ENCODE measurements around the gene GFI1B.
"Not testable (repeated sequence)": the region's sequence is repeated elsewhere in the genome, so short reads cannot be mapped to it uniquely, and the experiment has no call there.

GFI1B gene

GRCh38 chr9:132967908-132968307 lies 10.6 kb upstream of the GFI1B start:
- not testable (repeated sequence) for DNase-seq (ENCODE audit: low read depth in 1 of 2, low spot score in 1 of 2)

- DNase-seq (ENCODE audit: low read depth in 1 of 2, low spot score in 1 of 2) = no peak
Observed at GRCh38 chr9:132969783-132970182, 8.7 kb upstream of the GFI1B start.

GRCh38 chr9:132970324-132971062 lies 8.0 kb upstream of the GFI1B start:
- DNase-seq (ENCODE audit: low read depth in 1 of 2, low spot score in 1 of 2) = no peak

GRCh38 chr9:132973166-132973565 lies 5.3 kb upstream of the GFI1B start:
- DNase-seq (ENCODE audit: low read depth in 1 of 2, low spot score in 1 of 2) = no peak

- DNase-seq (ENCODE audit: low read depth in 1 of 2, low spot score in 1 of 2) = no peak
Observed at GRCh38 chr9:132973713-132974112, 4.8 kb upstream of the GFI1B start.

GRCh38 chr9:132975961-132976360 lies 2.5 kb upstream of the GFI1B start:
- no peak for DNase-seq (ENCODE audit: low read depth in 1 of 2, low spot score in 1 of 2)

- no peak for DNase-seq (ENCODE audit: low read depth in 1 of 2, low spot score in 1 of 2)
Observed at GRCh38 chr9:132976571-132976970, 1.9 kb upstream of the GFI1B start.

- no peak for DNase-seq (ENCODE audit: low read depth in 1 of 2, low spot score in 1 of 2)
Observed at GRCh38 chr9:132978112-132978450, 413 bp upstream of the GFI1B start.

GRCh38 chr9:132980157-132980556 lies 1.7 kb downstream of the GFI1B start:
- DNase-seq (ENCODE audit: low read depth in 1 of 2, low spot score in 1 of 2) = no peak

- no peak for DNase-seq (ENCODE audit: low read depth in 1 of 2, low spot score in 1 of 2)
Observed at GRCh38 chr9:132982458-132982857, 4.0 kb downstream of the GFI1B start.

GRCh38 chr9:132983491-132984201 lies 5.2 kb downstream of the GFI1B start:
- no peak for DNase-seq (ENCODE audit: low read depth in 1 of 2, low spot score in 1 of 2)

- DNase-seq (ENCODE audit: low read depth in 1 of 2, low spot score in 1 of 2) = no peak
Observed at GRCh38 chr9:132984202-132985070, 5.9 kb downstream of the GFI1B start.

GRCh38 chr9:132985071-132985350 lies 6.5 kb downstream of the GFI1B start:
- DNase-seq (ENCODE audit: low read depth in 1 of 2, low spot score in 1 of 2) = no peak

GRCh38 chr9:132985489-132985888 lies 7.0 kb downstream of the GFI1B start:
- no peak for DNase-seq (ENCODE audit: low read depth in 1 of 2, low spot score in 1 of 2)

- no peak for DNase-seq (ENCODE audit: low read depth in 1 of 2, low spot score in 1 of 2)
Observed at GRCh38 chr9:132986114-132986513, 7.6 kb downstream of the GFI1B start.

- DNase-seq (ENCODE audit: low read depth in 1 of 2, low spot score in 1 of 2) = no peak
Observed at GRCh38 chr9:132986640-132987620, 8.4 kb downstream of the GFI1B start.

GRCh38 chr9:132988244-132989013 lies 9.9 kb downstream of the GFI1B start:
- no peak for DNase-seq (ENCODE audit: low read depth in 1 of 2, low spot score in 1 of 2)

- DNase-seq (ENCODE audit: low read depth in 1 of 2, low spot score in 1 of 2) = no peak
Observed at GRCh38 chr9:132989014-132989310, 10.5 kb downstream of the GFI1B start.

GRCh38 chr9:132989414-132989996 lies 11.0 kb downstream of the GFI1B start:
- DNase-seq (ENCODE audit: low read depth in 1 of 2, low spot score in 1 of 2) = no peak

- DNase-seq (ENCODE audit: low read depth in 1 of 2, low spot score in 1 of 2) = not testable (repeated sequence)
Observed at GRCh38 chr9:132989998-132990557, 11.6 kb downstream of the GFI1B start.
